Astrocyte (in vitro differentiated cells and primary cell): Measurements from ENCODE around the gene TOM1L2.

Experiments used
- EZH2 ChIP-seq: IDR thresholded peaks from 2 replicates; pipeline ENCODE4 v1.6.1; 2012; ENCODE audit warnings: mild to moderate bottlenecking, low read length, inconsistent platforms; ENCODE audit not compliant: insufficient read depth
- TF ChIP-seq, protein P1 (sequence below): IDR thresholded peaks from 2 replicates; pipeline ENCODE4 v1.5.1; 2011; ENCODE audit warnings: low read depth, mild to moderate bottlenecking, inconsistent platforms, low read length, moderate library complexity; ENCODE audit not compliant: insufficient read depth

DNA sequence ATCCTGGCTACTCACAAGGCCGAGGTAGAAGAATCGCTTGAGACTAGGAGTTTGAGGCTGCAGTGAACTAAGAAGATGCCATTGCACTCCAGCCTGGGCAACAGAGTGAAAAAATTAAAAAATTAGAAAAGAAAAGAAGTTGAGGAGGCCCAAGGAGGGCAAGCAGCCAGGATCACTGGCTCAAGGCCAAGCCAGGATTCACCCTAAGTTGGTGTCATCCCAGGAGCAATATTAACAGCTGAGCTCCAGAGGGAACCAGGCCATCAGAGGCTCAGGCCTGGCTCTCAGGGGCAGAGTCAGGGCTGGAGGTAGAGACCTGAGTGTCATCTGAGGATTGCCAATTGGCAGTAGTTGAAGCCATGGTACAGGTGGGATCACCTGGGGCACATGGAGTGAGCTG is 21.2 kb upstream of the TOM1L2 start:
- TF ChIP-seq, protein P1, sequence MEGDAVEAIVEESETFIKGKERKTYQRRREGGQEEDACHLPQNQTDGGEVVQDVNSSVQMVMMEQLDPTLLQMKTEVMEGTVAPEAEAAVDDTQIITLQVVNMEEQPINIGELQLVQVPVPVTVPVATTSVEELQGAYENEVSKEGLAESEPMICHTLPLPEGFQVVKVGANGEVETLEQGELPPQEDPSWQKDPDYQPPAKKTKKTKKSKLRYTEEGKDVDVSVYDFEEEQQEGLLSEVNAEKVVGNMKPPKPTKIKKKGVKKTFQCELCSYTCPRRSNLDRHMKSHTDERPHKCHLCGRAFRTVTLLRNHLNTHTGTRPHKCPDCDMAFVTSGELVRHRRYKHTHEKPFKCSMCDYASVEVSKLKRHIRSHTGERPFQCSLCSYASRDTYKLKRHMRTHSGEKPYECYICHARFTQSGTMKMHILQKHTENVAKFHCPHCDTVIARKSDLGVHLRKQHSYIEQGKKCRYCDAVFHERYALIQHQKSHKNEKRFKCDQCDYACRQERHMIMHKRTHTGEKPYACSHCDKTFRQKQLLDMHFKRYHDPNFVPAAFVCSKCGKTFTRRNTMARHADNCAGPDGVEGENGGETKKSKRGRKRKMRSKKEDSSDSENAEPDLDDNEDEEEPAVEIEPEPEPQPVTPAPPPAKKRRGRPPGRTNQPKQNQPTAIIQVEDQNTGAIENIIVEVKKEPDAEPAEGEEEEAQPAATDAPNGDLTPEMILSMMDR, result no peak
- no peak for TF ChIP-seq EZH2
